NB4 (cell line): ENCODE results near the gene MYRFL.

Experiments
- DNase-seq: peaks from one replicate; pipeline ENCODE4 v3.0.0; 2010; ENCODE audit warnings: low read depth
- H3K4me3 ChIP-seq: one replicate; pipeline ENCODE4 v1.5.1; 2011; ENCODE audit warnings: mild to moderate bottlenecking, low read depth, low read length, moderate library complexity
- CTCF ChIP-seq: IDR thresholded peaks from one replicate; pipeline ENCODE4 v1.5.1; 2012; ENCODE audit warnings: low read depth, low read length
- MAX ChIP-seq: IDR thresholded peaks from 2 replicates; pipeline ENCODE4 v1.6.1; 2011; ENCODE audit warnings: low read depth, low read length
- MYC ChIP-seq: IDR thresholded peaks from 2 replicates; pipeline ENCODE4 v1.6.1; 2011; ENCODE audit warnings: low read depth, low read length
- POLR2A ChIP-seq: IDR thresholded peaks from 2 replicates; pipeline ENCODE4 v1.6.1; 2011; ENCODE audit warnings: mild to moderate bottlenecking; ENCODE audit not compliant: insufficient read length; ENCODE audit errors: extremely low read depth

The MYRFL gene

GRCh38 chr12:69929531-69929930 is 104.5 kb downstream of the MYRFL start:
- TF ChIP-seq MYC, result no peak
- TF ChIP-seq CTCF, result no peak
- TF ChIP-seq POLR2A, result no peak
- no peak for TF ChIP-seq MAX
- no peak overlapping the region for H3K4me3 ChIP-seq
- DNase-seq, result no peak

GRCh38 chr12:69931569-69931968 is 106.5 kb downstream of the MYRFL start:
- no peak for DNase-seq
- no peak overlapping the region for H3K4me3 ChIP-seq
- no peak for TF ChIP-seq CTCF

- H3K4me3 ChIP-seq, result no peak overlapping the region
- TF ChIP-seq POLR2A, result no peak
- TF ChIP-seq MAX, result no peak
- no peak for TF ChIP-seq CTCF
- no peak for TF ChIP-seq MYC
Observed at GRCh38 chr12:69932154-69932553, 107.1 kb downstream of the MYRFL start.

GRCh38 chr12:69932676-69933552 is 107.9 kb downstream of the MYRFL start:
- H3K4me3 ChIP-seq, result no peak overlapping the region
- no peak for DNase-seq

More at GRCh38 chr12:69932154-69932553, 107.1 kb downstream of the MYRFL start:
- DNase-seq, result no peak

GRCh38 chr12:69934011-69934410 is 109.0 kb downstream of the MYRFL start:
- no peak overlapping the region for H3K4me3 ChIP-seq
- DNase-seq, result no peak
- no peak for TF ChIP-seq POLR2A
- TF ChIP-seq MYC, result no peak
- TF ChIP-seq CTCF, result no peak

More at GRCh38 chr12:69932676-69933552, 107.9 kb downstream of the MYRFL start:
- TF ChIP-seq POLR2A (no peak), MAX (no peak), CTCF (no peak), MYC (no peak)

- no peak overlapping the region for H3K4me3 ChIP-seq
- TF ChIP-seq CTCF (no peak), POLR2A (no peak), MAX (no peak), MYC (no peak)
- DNase-seq, result no peak
Observed at GRCh38 chr12:69935651-69936100, 110.6 kb downstream of the MYRFL start.
